Kidney tubule cell (primary cell): ENCODE data around the gene TBC1D3E.
"Not testable (repeated sequence)": the region's sequence is repeated elsewhere in the genome, so short reads cannot be mapped to it uniquely, and the experiment has no call there.

Experiments used
- DNase-seq: peaks from one replicate; pipeline ENCODE4 v3.0.0-alpha.2; 2018; ENCODE audit warnings: low spot score

Gene TBC1D3E

DNA sequence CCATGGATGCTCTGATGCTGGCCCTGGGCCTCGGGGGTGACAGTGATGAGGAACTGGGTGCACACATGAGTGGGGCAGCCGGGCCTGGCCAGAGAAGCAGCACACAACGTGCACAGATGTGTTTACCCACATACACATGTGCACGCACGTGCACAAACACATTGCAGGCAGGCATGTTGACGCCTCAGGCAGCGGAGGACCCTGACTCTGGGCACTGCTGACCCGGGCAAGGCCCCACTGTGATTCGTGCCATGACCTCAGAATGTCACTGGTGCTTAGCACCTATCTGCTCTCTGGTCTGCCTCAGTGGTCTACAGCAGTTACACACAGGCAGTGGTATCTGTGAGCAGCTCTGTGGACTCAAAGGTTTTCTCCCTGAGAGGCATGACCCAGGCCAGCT, at the start of gene TBC1D3E:
Gene TBC1D3E, plus strand, starts transcription at position 301 of the 400 bp plus-strand sequence. CDS start 1,545 bp downstream, outside the sequence.
- not testable (repeated sequence) for DNase-seq

DNA sequence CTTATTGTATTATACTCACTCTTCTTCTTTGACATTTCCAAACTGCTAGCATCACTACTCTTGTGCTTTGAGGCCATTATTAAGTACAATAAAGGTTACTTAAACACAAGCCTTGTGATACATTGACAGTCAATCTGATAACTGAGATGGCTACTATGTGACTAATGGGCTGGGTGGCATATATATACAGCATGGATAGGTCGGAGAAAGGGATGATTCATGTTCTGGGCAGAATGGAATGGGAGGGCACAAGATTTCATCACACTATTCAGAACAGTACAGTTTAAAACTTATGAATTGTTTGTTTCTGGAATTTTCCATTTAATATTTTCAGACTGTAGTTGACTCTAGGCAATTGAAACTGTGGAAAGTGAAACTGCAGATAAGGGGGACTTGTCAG, 40.4 kb upstream of the TBC1D3E start:
- DNase-seq = not testable (repeated sequence)

DNA sequence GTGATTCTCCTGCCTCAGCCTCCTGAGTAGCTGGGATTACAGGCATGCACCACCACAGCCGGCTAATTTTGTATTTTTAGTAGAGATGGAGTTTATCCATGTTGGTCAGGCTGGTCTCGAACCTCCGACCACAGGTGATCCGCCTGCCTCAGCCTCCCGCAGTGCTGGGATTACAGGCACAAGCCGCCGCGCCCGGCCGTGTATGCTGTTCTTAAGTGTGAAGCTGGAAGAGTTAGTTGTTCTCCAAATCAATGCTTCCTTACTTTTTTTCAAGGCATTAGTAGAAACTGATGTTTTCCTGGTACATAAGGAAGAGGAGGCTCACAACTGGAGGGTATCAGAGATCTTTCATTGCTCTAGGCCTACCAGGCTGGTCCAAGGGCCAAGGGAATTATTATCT, 39.6 kb upstream of the TBC1D3E start:
- DNase-seq = not testable (repeated sequence)

GRCh38 chr17:38094059-38094694, 33.6 kb upstream of the TBC1D3E start:
- DNase-seq = not testable (repeated sequence)

- DNase-seq = not testable (repeated sequence)
Measured at GRCh38 chr17:38099262-38099661, 28.5 kb upstream of the TBC1D3E start.

DNA sequence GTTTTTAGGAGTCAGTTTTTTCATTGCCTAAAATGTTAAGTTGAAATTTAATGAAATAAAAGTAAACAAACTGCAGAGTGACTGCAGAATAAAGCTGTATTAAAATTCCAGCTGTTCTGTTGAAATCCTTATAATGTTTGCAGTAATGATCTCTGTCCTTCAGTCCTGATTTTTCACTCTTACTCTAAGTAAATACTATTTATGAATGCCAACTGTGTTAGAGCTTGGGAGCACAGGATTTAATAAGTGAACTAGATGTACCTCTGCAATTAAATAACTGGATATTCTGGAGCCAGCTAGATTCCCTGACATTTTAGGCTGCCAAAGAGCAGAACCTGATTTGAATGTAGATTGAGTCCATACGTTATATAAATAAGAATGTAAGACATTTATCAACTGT, 7.9 kb upstream of the TBC1D3E start:
- not testable (repeated sequence) for DNase-seq

- DNase-seq = not testable (repeated sequence)
Measured at GRCh38 chr17:38134860-38135259, 7.1 kb downstream of the TBC1D3E start.
